Naive B cell (primary cell): ENCODE measurements around the gene SYCE3. TPM values are rescaled to one million over a fixed set of nuclear protein-coding genes. Genes with fewer than 3 reads are reported as not detected.
"Not testable (repeated sequence)": the region's sequence is repeated elsewhere in the genome, so short reads cannot be mapped to it uniquely, and the experiment has no call there.

Source experiments
- ATAC-seq, 2 donors: fragments of 150-1000 bp; cut with Tn5 transposase; 2 replicates each; pipeline ENCODE4 v1.10.0; 2021; ENCODE audit warnings: low read depth in 2 of 2, mild to moderate bottlenecking in 2 of 2, moderate library complexity in 2 of 2
- DNase-seq: peaks from one replicate; pipeline ENCODE4 v3.0.0; 2022
- H3K27ac Mint-ChIP-seq, 6 donors: one replicate each; pipeline ENCODE4 v1.8.0; 2020 to 2022; ENCODE audit warnings: mild to moderate bottlenecking in 6 of 6, mixed read lengths in 6 of 6, moderate library complexity in 5 of 6, inconsistent platforms in 2 of 6
- H3K27me3 Mint-ChIP-seq, 3 donors: one replicate each; pipeline ENCODE4 v1.8.0; 2021 to 2022; ENCODE audit warnings: mixed read lengths in 3 of 3, mild to moderate bottlenecking in 1 of 3
- H3K36me3 Mint-ChIP-seq, 2 donors: one replicate each; pipeline ENCODE4 v1.8.0; 2020 to 2022; ENCODE audit warnings: mixed read lengths in 2 of 2, inconsistent platforms in 1 of 2, mild to moderate bottlenecking in 1 of 2
- H3K4me1 Mint-ChIP-seq, 3 donors: one replicate each; pipeline ENCODE4 v1.8.0; 2020 to 2022; ENCODE audit warnings: mixed read lengths in 3 of 3, inconsistent platforms in 1 of 3, mild to moderate bottlenecking in 1 of 3, moderate library complexity in 1 of 3
- H3K4me3 Mint-ChIP-seq, 8 donors: one replicate each; pipeline ENCODE4 v1.8.0; 2020 to 2022; ENCODE audit warnings: mild to moderate bottlenecking in 8 of 8, mixed read lengths in 8 of 8, moderate library complexity in 8 of 8, inconsistent platforms in 2 of 8
- H3K9me3 Mint-ChIP-seq, 7 donors: one replicate each; pipeline ENCODE4 v1.8.0; 2020 to 2022; ENCODE audit warnings: mixed read lengths in 7 of 7, mild to moderate bottlenecking in 5 of 7, inconsistent platforms in 2 of 7, moderate library complexity in 1 of 7
- polyA plus RNA-seq, 6 donors: library from polyadenylated mRNA; unstranded; fragments of 300-500 nt; fragmentation: Illumina TruSeq; gene quantifications; one replicate each; pipeline ENCODE4 v1.2.3, GENCODE V29; 2021; ENCODE audit warnings: low read depth in 6 of 6

SYCE3 gene
- not detected for polyA plus RNA-seq

- H3K4me3 Mint-ChIP-seq, result peak within 1 kb of the TSS; percentile 86 to 99 (median 96)
- H3K4me1 Mint-ChIP-seq, result peaks cover 17 to 24% (median 17%) of the 10 kb centered on the region in 3 donors
- DNase-seq, result peak; percentile 97
- H3K27me3 Mint-ChIP-seq, result peaks cover 0 to 11% (median 8%) of the 10 kb centered on the region in 3 donors
- ATAC-seq, result peak; percentile 89 to 96
- H3K36me3 Mint-ChIP-seq, result no peaks in the 10 kb centered on the region
- no peaks in the 10 kb centered on the region for H3K9me3 Mint-ChIP-seq
- H3K27ac Mint-ChIP-seq, result peak within 1 kb of the TSS in 5 of 6 donors; percentile 68 to 94 (median 92)
These were observed at the start of gene SYCE3 for GRCh38 chr22:50562523-50563412. TSS of gene SYCE3 (minus strand) at chr22:50562919. CDS start at chr22:50556405, 6,514 bp downstream.

- Mint-ChIP-seq H3K4me3 (no peak overlapping the region), H3K27me3 (peaks cover 5 to 62% (median 51%) of the 10 kb centered on the region in 3 donors), H3K4me1 (peaks cover 5 to 6% (median 5%) of the 10 kb centered on the region in 3 donors), H3K36me3 (no peaks in the 10 kb centered on the region), H3K9me3 (no peaks in the 10 kb centered on the region), H3K27ac (peak overlapping the region in 1 of 6 donors; percentile 13)
- ATAC-seq (no peak), DNase-seq (no peak)
These were observed 49.4 kb upstream of the SYCE3 start for GRCh38 chr22:50612168-50612527.

GRCh38 chr22:50611341-50612060, 48.8 kb upstream of the SYCE3 start:
- no peak for DNase-seq
- Mint-ChIP-seq H3K4me3 (no peak overlapping the region), H3K36me3 (no peaks in the 10 kb centered on the region), H3K9me3 (no peaks in the 10 kb centered on the region), H3K4me1 (peaks cover 5 to 6% (median 5%) of the 10 kb centered on the region in 3 donors), H3K27me3 (peaks cover 6 to 68% (median 58%) of the 10 kb centered on the region in 3 donors), H3K27ac (no peak overlapping the region)
- ATAC-seq, result no peak

- H3K4me3 Mint-ChIP-seq, result peak overlapping the region in 1 of 8 donors; percentile 53
- no peaks in the 10 kb centered on the region for H3K36me3 Mint-ChIP-seq
- DNase-seq (no peak), ATAC-seq (no peak)
- no peaks in the 10 kb centered on the region for H3K9me3 Mint-ChIP-seq
- no peak overlapping the region for H3K27ac Mint-ChIP-seq
- peaks cover 6 to 77% (median 66%) of the 10 kb centered on the region in 3 donors for H3K27me3 Mint-ChIP-seq
- peaks cover 5 to 6% (median 5%) of the 10 kb centered on the region in 3 donors for H3K4me1 Mint-ChIP-seq
These were observed 47.9 kb upstream of the SYCE3 start for GRCh38 chr22:50610581-50610980.

GRCh38 chr22:50610041-50610451, 47.3 kb upstream of the SYCE3 start:
- H3K27ac Mint-ChIP-seq, result no peak overlapping the region
- peaks cover 5 to 6% (median 5%) of the 10 kb centered on the region in 3 donors for H3K4me1 Mint-ChIP-seq
- no peak for ATAC-seq
- no peaks in the 10 kb centered on the region for H3K9me3 Mint-ChIP-seq
- H3K4me3 Mint-ChIP-seq, result peak overlapping the region in 1 of 8 donors; percentile 53
- H3K27me3 Mint-ChIP-seq, result peaks cover 6 to 83% (median 70%) of the 10 kb centered on the region in 3 donors
- no peak for DNase-seq
- no peaks in the 10 kb centered on the region for H3K36me3 Mint-ChIP-seq

- H3K4me1 Mint-ChIP-seq, result peaks cover 5 to 6% (median 5%) of the 10 kb centered on the region in 3 donors
- H3K36me3 Mint-ChIP-seq, result no peaks in the 10 kb centered on the region
- no peak for ATAC-seq
- no peaks in the 10 kb centered on the region for H3K9me3 Mint-ChIP-seq
- H3K27me3 Mint-ChIP-seq, result peaks cover 6 to 87% (median 74%) of the 10 kb centered on the region in 3 donors
- H3K4me3 Mint-ChIP-seq, result no peak overlapping the region
- peak overlapping the region in 1 of 6 donors; percentile 70 for H3K27ac Mint-ChIP-seq
- no peak for DNase-seq
These were observed 46.9 kb upstream of the SYCE3 start for GRCh38 chr22:50609599-50609998.

GRCh38 chr22:50608996-50609395, 46.3 kb upstream of the SYCE3 start:
- H3K4me1 Mint-ChIP-seq, result peaks cover 5 to 6% (median 5%) of the 10 kb centered on the region in 3 donors
- H3K27me3 Mint-ChIP-seq, result peaks cover 6 to 89% (median 74%) of the 10 kb centered on the region in 3 donors
- H3K36me3 Mint-ChIP-seq, result no peaks in the 10 kb centered on the region
- no peak for ATAC-seq
- no peaks in the 10 kb centered on the region for H3K9me3 Mint-ChIP-seq
- H3K27ac Mint-ChIP-seq, result no peak overlapping the region
- no peak for DNase-seq
- no peak overlapping the region for H3K4me3 Mint-ChIP-seq

GRCh38 chr22:50608058-50608840, 45.5 kb upstream of the SYCE3 start:
- H3K4me1 Mint-ChIP-seq, DNase-seq, H3K4me3 Mint-ChIP-seq, H3K36me3 Mint-ChIP-seq, ATAC-seq, H3K9me3 Mint-ChIP-seq: not testable (repeated sequence)
- H3K27me3 Mint-ChIP-seq, result peaks cover 6 to 87% (median 72%) of the 10 kb centered on the region in 3 donors
- H3K27ac Mint-ChIP-seq, result peak overlapping the region in 1 of 6 donors; percentile 62

GRCh38 chr22:50607659-50608020, 44.9 kb upstream of the SYCE3 start:
- H3K4me3 Mint-ChIP-seq, result no peak overlapping the region
- ATAC-seq (no peak), DNase-seq (no peak)
- no peaks in the 10 kb centered on the region for H3K36me3 Mint-ChIP-seq
- peaks cover 0 to 2% (median under 1%) of the 10 kb centered on the region in 3 donors for H3K4me1 Mint-ChIP-seq
- no peaks in the 10 kb centered on the region for H3K9me3 Mint-ChIP-seq
- peak overlapping the region in 1 of 6 donors; percentile 62 for H3K27ac Mint-ChIP-seq
- peaks cover 9 to 87% (median 72%) of the 10 kb centered on the region in 3 donors for H3K27me3 Mint-ChIP-seq

GRCh38 chr22:50606946-50607658, 44.4 kb upstream of the SYCE3 start:
- Mint-ChIP-seq H3K27me3 (peaks cover 15 to 87% (median 75%) of the 10 kb centered on the region in 3 donors), H3K36me3 (no peaks in the 10 kb centered on the region), H3K27ac (no peak overlapping the region), H3K9me3 (no peaks in the 10 kb centered on the region), H3K4me1 (peaks cover 2 to 6% (median 3%) of the 10 kb centered on the region in 3 donors), H3K4me3 (no peak overlapping the region)
- ATAC-seq, result no peak
- DNase-seq, result no peak

GRCh38 chr22:50606165-50606945, 43.6 kb upstream of the SYCE3 start:
- Mint-ChIP-seq H3K27ac (no peak overlapping the region), H3K36me3 (no peaks in the 10 kb centered on the region), H3K9me3 (peaks cover 0 to 4% (median 0%) of the 10 kb centered on the region in 7 donors), H3K27me3 (peaks cover 21 to 86% (median 82%) of the 10 kb centered on the region in 3 donors), H3K4me1 (peaks cover 8 to 13% (median 10%) of the 10 kb centered on the region in 3 donors), H3K4me3 (peak overlapping the region in 1 of 8 donors; percentile 55)
- no peak for DNase-seq
- ATAC-seq, result no peak

GRCh38 chr22:50605613-50606074, 42.9 kb upstream of the SYCE3 start:
- H3K9me3 Mint-ChIP-seq, result peaks cover 0 to 4% (median 0%) of the 10 kb centered on the region in 7 donors
- H3K4me1 Mint-ChIP-seq, result peaks cover 8 to 13% (median 10%) of the 10 kb centered on the region in 3 donors
- DNase-seq, result no peak
- ATAC-seq, result no peak
- no peak overlapping the region for H3K27ac Mint-ChIP-seq
- no peak overlapping the region for H3K4me3 Mint-ChIP-seq
- H3K27me3 Mint-ChIP-seq, result peaks cover 21 to 79% (median 76%) of the 10 kb centered on the region in 3 donors
- no peaks in the 10 kb centered on the region for H3K36me3 Mint-ChIP-seq
